GM12864 (cell line): Measurements from ENCODE around the gene SORCS2.

Source experiments
- DNase-seq: peaks from one replicate; pipeline ENCODE4 v3.0.0-alpha.2; 2011; ENCODE audit warnings: low read depth
- H3K4me3 ChIP-seq: 2 replicates; pipeline ENCODE4 v1.5.1; 2011; ENCODE audit warnings: mild to moderate bottlenecking, low read depth, low read length, control low read depth
- CTCF ChIP-seq: IDR thresholded peaks from 2 replicates; pipeline ENCODE4 v1.5.1; 2011; ENCODE audit warnings: low read depth, mild to moderate bottlenecking, moderate library complexity, low read length, control low read depth, inconsistent platforms; ENCODE audit errors: missing control alignments

The SORCS2 gene

GRCh38 chr4:7166981-7167700 is 25.2 kb upstream of the SORCS2 start:
- DNase-seq = no peak
- H3K4me3 ChIP-seq = no peak overlapping the region
- no peak for TF ChIP-seq CTCF

- no peak overlapping the region for H3K4me3 ChIP-seq
- no peak for TF ChIP-seq CTCF
- no peak for DNase-seq
Observed at GRCh38 chr4:7167706-7168105, 24.6 kb upstream of the SORCS2 start.

- no peak for DNase-seq
- H3K4me3 ChIP-seq = no peak overlapping the region
- TF ChIP-seq CTCF = no peak
Observed at GRCh38 chr4:7168106-7168505, 24.2 kb upstream of the SORCS2 start.

- TF ChIP-seq CTCF = no peak
- DNase-seq = no peak
- no peak overlapping the region for H3K4me3 ChIP-seq
Observed at GRCh38 chr4:7169134-7169533, 23.2 kb upstream of the SORCS2 start.

- TF ChIP-seq CTCF = no peak
- DNase-seq = no peak
- no peak overlapping the region for H3K4me3 ChIP-seq
Observed at GRCh38 chr4:7170012-7170411, 22.3 kb upstream of the SORCS2 start.

GRCh38 chr4:7171191-7171900 is 21.0 kb upstream of the SORCS2 start:
- no peak for DNase-seq
- no peak overlapping the region for H3K4me3 ChIP-seq
- TF ChIP-seq CTCF = no peak
